Activated CD8-positive, alpha-beta T cell treated with anti-CD3 and anti-CD28 coated beads, Interleukin-2, amount 10 ng/mL, durations not matched to agents 7 days and 5 days (primary cell): ENCODE measurements around the gene SSH2. TPM values are rescaled to one million over a fixed set of nuclear protein-coding genes. Genes with fewer than 3 reads are reported as not detected.
"Not testable (repeated sequence)": the region's sequence is repeated elsewhere in the genome, so short reads cannot be mapped to it uniquely, and the experiment has no call there.

Experiments used
- ATAC-seq: fragments of 150-1000 bp; cut with Tn5 transposase; one replicate; pipeline ENCODE4 v1.10.0; 2021; ENCODE audit warnings: moderate library complexity
- CTCF ChIA-PET: fragments of 350-600 bp; sonication (Branson Sonifier 250); formaldehyde crosslinking; loops from one replicate; lab custom pipeline; 2021; ENCODE audit warnings: antibody characterized with exemption; lab: Charles Lee
- POLR2A ChIA-PET: fragments of 350-600 bp; sonication (Branson Sonifier 250); formaldehyde crosslinking; loops from one replicate; lab custom pipeline; 2021; ENCODE audit warnings: antibody characterized with exemption; lab: Charles Lee
- DNase-seq: peaks from one replicate; pipeline ENCODE4 v3.0.0-alpha.2; 2020
- H3K27ac Mint-ChIP-seq: one replicate; pipeline ENCODE4 v1.8.0; 2021; ENCODE audit warnings: mild to moderate bottlenecking, mixed read lengths
- H3K27me3 Mint-ChIP-seq: one replicate; pipeline ENCODE4 v1.8.0; 2021; ENCODE audit warnings: low read depth, mixed read lengths
- H3K36me3 Mint-ChIP-seq: one replicate; pipeline ENCODE4 v1.8.0; 2021; ENCODE audit warnings: low read depth, mixed read lengths
- H3K4me1 Mint-ChIP-seq: one replicate; pipeline ENCODE4 v1.8.0; 2021; ENCODE audit warnings: low read depth, mixed read lengths
- H3K4me3 Mint-ChIP-seq: one replicate; pipeline ENCODE4 v1.8.0; 2021; ENCODE audit warnings: mild to moderate bottlenecking, mixed read lengths
- H3K9me3 Mint-ChIP-seq: one replicate; pipeline ENCODE4 v1.8.0; 2022; ENCODE audit warnings: mixed read lengths; ENCODE audit not compliant: insufficient read depth
- total RNA-seq, 2 experiments: library from RNA; stranded (reverse); gene quantifications; one replicate each; pipeline ENCODE4 v1.2.3, GENCODE V29; 2021

The SSH2 gene
- total RNA-seq, 2 experiments from 2014 or later, result 73.5 to 79.6 TPM

GRCh38 chr17:29655323-29655722 lies 274.7 kb downstream of the SSH2 start:
- DNase-seq, result no peak
- H3K36me3 Mint-ChIP-seq, result peaks cover 50% of the 10 kb centered on the region
- ChIA-PET POLR2A (no interaction called here), CTCF (interaction anchor here (0.8 to 2.7 kb wide), 6 partner anchors 10 to 124 kb away, joined by 3 to 21 read pairs (median 4); no protein-coding TSS in a partner anchor)
- H3K27me3 Mint-ChIP-seq, result no peaks in the 10 kb centered on the region
- peaks cover 8% of the 10 kb centered on the region for H3K4me1 Mint-ChIP-seq
- H3K9me3 Mint-ChIP-seq, result no peaks in the 10 kb centered on the region
- no peak for ATAC-seq
- no peak overlapping the region for H3K27ac Mint-ChIP-seq
- no peak overlapping the region for H3K4me3 Mint-ChIP-seq

DNA sequence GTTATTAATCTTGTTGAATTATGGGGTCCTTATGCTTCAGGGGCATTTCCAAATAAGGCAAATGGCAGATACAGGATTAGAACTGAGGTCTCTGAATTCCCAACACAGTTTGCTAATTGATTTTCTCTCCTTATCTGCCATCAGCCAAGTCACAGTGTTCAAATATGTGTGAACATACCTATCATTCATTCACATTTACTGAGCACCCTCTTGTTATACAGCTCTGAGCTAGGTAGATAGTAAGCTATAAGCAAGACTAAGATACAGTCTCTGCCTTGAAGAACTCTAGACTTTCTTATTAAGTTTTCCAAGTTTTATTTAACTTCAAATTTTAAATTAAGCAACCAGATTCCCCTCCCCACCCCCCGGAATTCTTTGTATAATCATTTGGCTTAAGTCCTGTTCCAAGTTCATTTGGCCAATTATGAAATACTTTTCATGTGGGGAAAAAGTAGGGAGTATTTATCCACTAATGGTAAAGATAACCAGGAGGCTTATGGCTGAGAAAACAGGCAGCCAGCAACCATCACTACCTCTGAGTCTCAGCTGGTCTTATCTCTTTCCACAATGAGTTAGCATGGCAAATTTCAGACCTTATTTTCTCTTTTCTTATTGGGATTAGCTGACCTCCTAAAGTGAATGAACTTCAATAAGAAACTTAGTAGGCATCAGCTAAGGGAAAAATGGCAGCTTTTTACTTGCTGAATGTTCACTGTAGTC lies 275.9 kb downstream of the SSH2 start:
- CTCF ChIA-PET, result interaction anchor here (0.8 to 2.7 kb wide), 6 partner anchors 11 to 277 kb away, joined by 3 to 21 read pairs (median 4); no protein-coding TSS in a partner anchor

DNA sequence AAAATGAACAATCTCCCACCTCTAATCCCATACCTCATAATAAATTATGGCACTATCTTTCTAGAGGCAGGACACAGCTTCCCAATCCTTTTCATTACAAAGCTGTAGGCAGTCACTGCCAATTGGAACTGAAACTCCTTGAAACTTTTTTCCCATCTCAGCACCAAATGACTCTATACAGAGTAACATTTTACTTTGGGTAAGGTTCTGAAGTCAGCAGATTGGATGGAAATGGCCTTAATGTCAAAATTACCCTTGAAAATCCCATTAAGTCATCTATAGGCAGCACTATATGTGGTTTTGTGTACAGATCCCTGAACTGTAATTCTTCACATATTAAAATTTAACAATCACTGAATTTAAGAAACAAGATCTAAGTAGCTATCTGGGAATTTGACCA lies 277.1 kb downstream of the SSH2 start:
- ChIA-PET POLR2A (no interaction called here), CTCF (interaction anchor here (0.8 to 2.7 kb wide), 6 partner anchors 12 to 279 kb away, joined by 3 to 21 read pairs (median 4); no protein-coding TSS in a partner anchor)
- Mint-ChIP-seq H3K27ac (no peak overlapping the region), H3K27me3 (no peaks in the 10 kb centered on the region), H3K4me3 (no peak overlapping the region), H3K36me3 (peaks cover 52% of the 10 kb centered on the region), H3K9me3 (no peaks in the 10 kb centered on the region), H3K4me1 (no peaks in the 10 kb centered on the region)
- DNase-seq (no peak), ATAC-seq (no peak)

More for the DNA sequence above, 275.9 kb downstream of the SSH2 start:
- H3K9me3 Mint-ChIP-seq, result no peaks in the 10 kb centered on the region
- H3K27me3 Mint-ChIP-seq, result no peaks in the 10 kb centered on the region
- H3K36me3 Mint-ChIP-seq, result peaks cover 49% of the 10 kb centered on the region
- ATAC-seq (no peak), DNase-seq (no peak)
- no peak overlapping the region for H3K27ac Mint-ChIP-seq
- H3K4me1 Mint-ChIP-seq, result peaks cover 5% of the 10 kb centered on the region
- POLR2A ChIA-PET, result interaction anchor here (0.7 kb wide), 1 partner anchor 123 kb away, joined by 3 read pairs; no protein-coding TSS in a partner anchor
- no peak overlapping the region for H3K4me3 Mint-ChIP-seq

DNA sequence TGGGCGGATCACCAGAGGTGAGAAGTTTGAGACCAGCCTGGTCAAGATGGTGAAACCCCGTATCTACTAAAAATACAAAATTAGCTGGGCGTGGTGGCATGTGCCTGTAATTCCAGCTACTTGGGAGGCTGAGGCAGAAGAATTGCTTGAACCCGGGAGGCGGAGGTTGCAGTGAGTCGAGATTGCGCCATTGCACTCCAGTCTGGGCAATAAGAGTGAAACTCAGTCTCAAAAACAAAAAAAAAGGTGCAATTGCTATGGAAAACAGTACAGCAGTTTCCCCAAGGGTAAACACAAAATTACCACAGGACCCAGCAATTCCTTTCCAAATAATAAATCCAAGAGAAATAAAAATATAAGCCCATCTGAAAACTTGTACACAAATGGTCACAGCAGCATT lies 278.1 kb downstream of the SSH2 start:
- CTCF ChIA-PET, H3K27ac Mint-ChIP-seq, H3K4me1 Mint-ChIP-seq, DNase-seq, ATAC-seq, H3K4me3 Mint-ChIP-seq, H3K27me3 Mint-ChIP-seq, H3K9me3 Mint-ChIP-seq: not testable (repeated sequence)
- POLR2A ChIA-PET, result interaction anchor here (0.9 kb wide), 1 partner anchor 441 kb away, joined by 3 read pairs; no protein-coding TSS in a partner anchor
- peaks cover 50% of the 10 kb centered on the region for H3K36me3 Mint-ChIP-seq

DNA sequence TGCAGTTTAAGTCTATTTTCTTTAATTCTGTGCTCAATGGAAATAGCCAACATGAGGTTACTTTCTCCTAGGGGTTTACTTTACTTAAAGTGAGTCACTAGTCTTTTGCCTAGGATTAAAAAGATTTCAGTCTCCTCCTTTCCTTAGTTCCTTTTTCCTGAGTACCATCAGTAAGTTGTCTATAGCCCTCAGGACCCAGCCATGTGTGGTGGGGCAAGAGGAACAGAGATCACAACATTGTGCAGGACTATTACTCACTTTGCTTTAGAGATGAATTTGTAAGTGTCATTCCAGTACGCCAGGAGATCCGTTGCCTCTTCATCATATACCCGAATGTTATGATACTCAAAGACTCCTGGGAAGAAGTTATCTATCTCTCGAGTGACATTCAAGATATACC lies 279.6 kb downstream of the SSH2 start:
- peaks cover 43% of the 10 kb centered on the region for H3K36me3 Mint-ChIP-seq
- POLR2A ChIA-PET, result no interaction called here

DNA sequence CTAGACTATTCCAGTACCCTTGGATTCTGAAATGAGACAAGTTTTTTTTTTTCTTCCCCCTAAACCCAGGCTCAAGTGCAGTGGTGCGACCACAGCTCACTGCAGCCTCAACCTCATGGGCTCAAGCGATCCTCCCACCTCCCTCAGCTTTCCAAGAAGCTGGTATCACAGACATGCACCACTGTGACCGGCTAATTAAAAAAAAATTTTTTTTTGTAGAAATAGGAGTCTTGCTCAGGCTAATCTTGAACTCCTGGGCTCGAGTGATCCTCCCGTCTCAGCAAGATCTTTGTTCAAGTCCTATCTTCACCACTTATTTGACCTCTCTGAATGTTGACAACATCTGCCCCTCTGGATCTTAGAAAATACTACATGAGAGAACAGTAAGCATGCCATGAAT lies 280.7 kb downstream of the SSH2 start:
- H3K4me1 Mint-ChIP-seq, result no peaks in the 10 kb centered on the region
- H3K4me3 Mint-ChIP-seq, result no peak overlapping the region
- H3K27me3 Mint-ChIP-seq, result no peaks in the 10 kb centered on the region
- H3K9me3 Mint-ChIP-seq, result no peaks in the 10 kb centered on the region
- POLR2A ChIA-PET, result no interaction called here
- H3K36me3 Mint-ChIP-seq, result peaks cover 46% of the 10 kb centered on the region
- ATAC-seq (no peak), DNase-seq (no peak)
- CTCF ChIA-PET, result interaction anchor here (1.0 to 2.2 kb wide), 2 partner anchors 32 to 130 kb away, joined by 4 to 7 read pairs; no protein-coding TSS in a partner anchor
- no peak overlapping the region for H3K27ac Mint-ChIP-seq

More for the DNA sequence above, 279.6 kb downstream of the SSH2 start:
- H3K4me3 Mint-ChIP-seq, result no peak overlapping the region
- no peak for DNase-seq
- no peaks in the 10 kb centered on the region for H3K4me1 Mint-ChIP-seq
- H3K27me3 Mint-ChIP-seq, result no peaks in the 10 kb centered on the region
- H3K27ac Mint-ChIP-seq, result no peak overlapping the region
- CTCF ChIA-PET, result interaction anchor here (1.0 to 1.2 kb wide), 2 partner anchors 11 to 33 kb away, joined by 4 read pairs; no protein-coding TSS in a partner anchor
- no peaks in the 10 kb centered on the region for H3K9me3 Mint-ChIP-seq
- ATAC-seq, result no peak

GRCh38 chr17:29648005-29648404 lies 282.0 kb downstream of the SSH2 start:
- ChIA-PET CTCF (interaction anchor here (0.8 to 2.2 kb wide), 2 partner anchors 8 to 131 kb away, joined by 4 to 7 read pairs; no protein-coding TSS in a partner anchor), POLR2A (interaction anchor here (1.0 kb wide), 1 partner anchor 23 kb away, joined by 3 read pairs; no protein-coding TSS in a partner anchor)
- H3K36me3 Mint-ChIP-seq, result peaks cover 40% of the 10 kb centered on the region
- H3K27ac Mint-ChIP-seq, result no peak overlapping the region
- ATAC-seq (no peak), DNase-seq (no peak)
- H3K4me1 Mint-ChIP-seq, result no peaks in the 10 kb centered on the region
- no peaks in the 10 kb centered on the region for H3K9me3 Mint-ChIP-seq
- H3K27me3 Mint-ChIP-seq, result no peaks in the 10 kb centered on the region
- no peak overlapping the region for H3K4me3 Mint-ChIP-seq

- peaks cover 34% of the 10 kb centered on the region for H3K36me3 Mint-ChIP-seq
- H3K4me3 Mint-ChIP-seq, result no peak overlapping the region
- no peak overlapping the region for H3K27ac Mint-ChIP-seq
- DNase-seq (no peak), ATAC-seq (no peak)
- H3K9me3 Mint-ChIP-seq, result no peaks in the 10 kb centered on the region
- no peaks in the 10 kb centered on the region for H3K27me3 Mint-ChIP-seq
- ChIA-PET POLR2A (no interaction called here), CTCF (no interaction called here)
- H3K4me1 Mint-ChIP-seq, result peaks cover 2% of the 10 kb centered on the region
These were observed 284.4 kb downstream of the SSH2 start for GRCh38 chr17:29645515-29646051.

- Mint-ChIP-seq H3K9me3 (no peaks in the 10 kb centered on the region), H3K4me3 (no peak overlapping the region), H3K4me1 (peaks cover 18% of the 10 kb centered on the region), H3K27ac (no peak overlapping the region), H3K36me3 (peaks cover 32% of the 10 kb centered on the region), H3K27me3 (no peaks in the 10 kb centered on the region)
- CTCF ChIA-PET, result interaction anchor here (1.2 to 7.8 kb wide), 6 partner anchors 15 to 287 kb away, joined by 3 to 143 read pairs (median 28); partner anchors contain the start of gene SSH2
- no peak for DNase-seq
- ATAC-seq, result no peak
- POLR2A ChIA-PET, result no interaction called here
These were observed 286.2 kb downstream of the SSH2 start for GRCh38 chr17:29643817-29644160.

DNA sequence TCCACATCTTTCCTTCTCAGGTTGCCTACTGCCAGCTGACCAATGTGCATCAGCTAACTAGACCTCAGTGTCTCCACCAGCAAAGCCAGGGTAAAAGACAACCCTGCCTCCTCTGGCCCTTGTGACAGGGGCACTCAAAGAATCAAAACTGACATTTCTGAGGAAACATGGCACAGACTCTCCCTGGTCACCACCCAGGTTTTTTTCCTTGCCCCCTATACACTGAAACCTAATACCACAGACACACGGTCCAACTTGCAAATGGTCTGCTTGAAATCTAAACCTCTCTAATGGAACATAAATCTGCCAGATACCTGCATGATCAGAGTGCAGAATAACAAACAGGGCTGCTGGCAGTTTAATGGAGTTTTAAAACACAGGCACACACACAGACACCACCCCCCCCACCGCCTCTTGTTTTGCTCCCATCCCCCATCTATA lies 287.8 kb downstream of the SSH2 start:
- Mint-ChIP-seq H3K27me3 (no peaks in the 10 kb centered on the region), H3K9me3 (no peaks in the 10 kb centered on the region), H3K4me1 (peaks cover 19% of the 10 kb centered on the region), H3K27ac (no peak overlapping the region), H3K4me3 (no peak overlapping the region), H3K36me3 (peaks cover 24% of the 10 kb centered on the region)
- ATAC-seq (no peak), DNase-seq (no peak)
- ChIA-PET CTCF (interaction anchor here (0.8 to 7.8 kb wide), 6 partner anchors 11 to 289 kb away, joined by 3 to 143 read pairs (median 27); partner anchors contain the start of gene SSH2), POLR2A (no interaction called here)

- Mint-ChIP-seq H3K4me1 (peaks cover 19% of the 10 kb centered on the region), H3K4me3 (no peak overlapping the region), H3K9me3 (no peaks in the 10 kb centered on the region), H3K27me3 (no peaks in the 10 kb centered on the region), H3K36me3 (peaks cover 32% of the 10 kb centered on the region), H3K27ac (no peak overlapping the region)
- no peak for DNase-seq
- POLR2A ChIA-PET, result interaction anchor here (0.6 to 1.8 kb wide), 2 partner anchors 17 to 290 kb away, joined by 3 to 6 read pairs; no protein-coding TSS in a partner anchor
- CTCF ChIA-PET, result interaction anchor here (0.7 to 7.8 kb wide), 12 partner anchors 12 to 333 kb away, joined by 3 to 143 read pairs (median 16); partner anchors contain the start of gene SSH2
- no peak for ATAC-seq
These were observed 288.9 kb downstream of the SSH2 start for GRCh38 chr17:29640981-29641642.
